ENCODE results near the gene CXorf49.
"Not testable (repeated sequence)": the region's sequence is repeated elsewhere in the genome, so short reads cannot be mapped to it uniquely, and the experiment has no call there.

CXorf49 gene

GRCh38 chrX:71671043-71671780, 46.9 kb downstream of the CXorf49 start:
- no peak for DNase-seq

GRCh38 chrX:71669947-71670346, 48.1 kb downstream of the CXorf49 start:
- DNase-seq: not testable (repeated sequence)

GRCh38 chrX:71669492-71669891, 48.6 kb downstream of the CXorf49 start:
- no peak for DNase-seq

GRCh38 chrX:71668248-71668595, 49.9 kb downstream of the CXorf49 start:
- DNase-seq: no peak

GRCh38 chrX:71667328-71668247, 50.5 kb downstream of the CXorf49 start, which contains the start of gene LOC101059915:
Gene LOC101059915, plus strand, starts transcription at chrX:71667546.
- DNase-seq: no peak

GRCh38 chrX:71666240-71667223, 51.6 kb downstream of the CXorf49 start:
- DNase-seq: no peak

- no peak for DNase-seq
Observed at GRCh38 chrX:71665747-71666146, 52.3 kb downstream of the CXorf49 start.

GRCh38 chrX:71664889-71665491, 53.1 kb downstream of the CXorf49 start:
- no peak for DNase-seq
